Measurements from ENCODE around the gene CCNI. TPM values are rescaled to one million over a fixed set of nuclear protein-coding genes. Genes with fewer than 3 reads are reported as not detected.
A peak's percentile ranks its signal among the peaks of the same experiment; 100 is the strongest.

Gene CCNI
- total RNA-seq, 6 experiments from 2014 or later, result 54.3 to 87.7 (median 68.6) TPM

- TF ChIP-seq CTCF (IDR thresholded peaks at IDR 0.05) (no peak), POLR2A (IDR thresholded peaks at IDR 0.05) (no peak)
- 93% methylated on average over 5 of the region's 5 CpGs for WGBS (ENCODE audit: insufficient coverage, low coverage, low lambda C conversion rate, missing lambda C conversion rate)
- Histone ChIP-seq H3K36me3 (no peaks in the 10 kb centered on the region), H3K9me3 (no peaks in the 10 kb centered on the region), H3K27ac (no peak overlapping the region), H3K4me3 (no peak overlapping the region), H3K27me3 (no peaks in the 10 kb centered on the region), H3K4me1 (peaks cover 0 to 10% (median 0%) of the 10 kb centered on the region in 4 donors)
- intact Hi-C loops (cut with DNase I), result no loop called here
- ATAC-seq, result no peak
- no peak for DNase-seq
Observed at GRCh38 chr4:77079281-77079680, 3.5 kb upstream of the CCNI start.

- Histone ChIP-seq H3K27ac (no peak overlapping the region), H3K4me1 (peaks cover 0 to 18% (median 2%) of the 10 kb centered on the region in 4 donors), H3K9me3 (no peaks in the 10 kb centered on the region), H3K4me3 (no peak overlapping the region), H3K27me3 (no peaks in the 10 kb centered on the region), H3K36me3 (no peaks in the 10 kb centered on the region)
- DNase-seq (no peak), ATAC-seq (no peak)
- intact Hi-C loops (cut with DNase I), result no loop called here
- WGBS (ENCODE audit: insufficient coverage, low coverage, low lambda C conversion rate, missing lambda C conversion rate), result 95% methylated on average over 2 of the region's 2 CpGs
- TF ChIP-seq CTCF (IDR thresholded peaks at IDR 0.05) (no peak), POLR2A (IDR thresholded peaks at IDR 0.05) (no peak)
Observed at GRCh38 chr4:77078401-77078800, 2.6 kb upstream of the CCNI start.

- TF ChIP-seq CTCF (IDR thresholded peaks at IDR 0.05) (no peak), POLR2A (IDR thresholded peaks at IDR 0.05) (no peak)
- Histone ChIP-seq H3K9me3 (no peaks in the 10 kb centered on the region), H3K36me3 (no peaks in the 10 kb centered on the region), H3K27ac (peak overlapping the region; percentile 97 to 98 (median 97)), H3K27me3 (no peaks in the 10 kb centered on the region), H3K4me3 (peak overlapping the region; percentile 62 to 66 (median 64)), H3K4me1 (peaks cover 0 to 25% (median 3%) of the 10 kb centered on the region in 4 donors)
- WGBS (ENCODE audit: insufficient coverage, low coverage, low lambda C conversion rate, missing lambda C conversion rate), result 76% methylated on average over 10 of the region's 10 CpGs
- ATAC-seq, result no peak
- intact Hi-C loops (cut with DNase I), result no loop called here
- no peak for DNase-seq
Observed at GRCh38 chr4:77076889-77077635, 1.3 kb upstream of the CCNI start.

- Histone ChIP-seq H3K27ac (peak overlapping the region; percentile 97 to 98 (median 97)), H3K9me3 (no peaks in the 10 kb centered on the region), H3K36me3 (no peaks in the 10 kb centered on the region), H3K4me3 (peak overlapping the region; percentile 62 to 66 (median 64)), H3K27me3 (no peaks in the 10 kb centered on the region), H3K4me1 (peaks cover 0 to 25% (median 3%) of the 10 kb centered on the region in 4 donors)
- no peak for TF ChIP-seq CTCF (IDR thresholded peaks at IDR 0.05)
- TF ChIP-seq POLR2A (IDR thresholded peaks at IDR 0.05), result no peak
- ATAC-seq (peak; percentile 37 to 70 (median 52)), DNase-seq (peak; percentile 74 to 86 (median 81))
- 1% methylated on average over 24 of the region's 89 CpGs for WGBS (ENCODE audit: insufficient coverage, low coverage, low lambda C conversion rate, missing lambda C conversion rate)
- intact Hi-C loops (cut with DNase I), result no loop called here
Observed at GRCh38 chr4:77074981-77075855, 571 bp downstream of the CCNI start.
